HG02973 (cell line): ENCODE results near the gene KIR2DL3.
"Not testable (repeated sequence)": the region's sequence is repeated elsewhere in the genome, so short reads cannot be mapped to it uniquely, and the experiment has no call there.

Experiments
- ATAC-seq: cut with Tn5 transposase; IDR thresholded peaks from one replicate; pipeline ENCODE4 v1.9.1; 2021; ENCODE audit warnings: moderate library complexity; ENCODE audit not compliant: unreplicated experiment

KIR2DL3 gene

DNA sequence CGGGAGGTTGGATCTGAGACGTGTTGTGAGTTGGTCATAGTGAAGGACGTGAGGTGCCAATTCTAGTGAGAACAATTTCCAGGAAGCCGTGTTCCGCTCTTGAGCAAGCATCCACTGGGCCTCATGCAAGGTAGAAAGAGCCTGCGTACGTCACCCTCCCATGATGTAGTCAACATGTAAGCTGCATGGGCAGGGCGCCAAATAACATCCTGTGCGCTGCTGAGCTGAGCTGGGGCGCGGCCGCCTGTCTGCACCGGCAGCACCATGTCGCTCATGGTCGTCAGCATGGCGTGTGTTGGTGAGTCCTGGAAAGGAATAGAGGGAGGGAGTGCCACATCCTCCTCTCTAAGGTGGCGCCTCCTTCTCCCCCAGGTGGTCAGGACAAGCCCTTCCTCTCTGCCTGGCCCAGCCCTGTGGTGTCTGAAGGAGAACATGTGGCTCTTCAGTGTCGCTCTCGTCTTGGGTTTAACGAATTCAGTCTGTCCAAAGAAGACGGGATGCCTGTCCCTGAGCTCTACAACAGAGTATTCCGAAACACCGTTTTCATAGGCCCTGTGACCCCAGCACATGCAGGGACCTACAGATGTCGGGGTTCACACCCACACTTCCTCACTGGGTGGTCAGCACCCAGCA is 47.9 kb downstream of the KIR2DL3 start:
- not testable (repeated sequence) for ATAC-seq

- not testable (repeated sequence) for ATAC-seq
These were observed 49.8 kb downstream of the KIR2DL3 start for GRCh38 chr19:54788154-54788553.

DNA sequence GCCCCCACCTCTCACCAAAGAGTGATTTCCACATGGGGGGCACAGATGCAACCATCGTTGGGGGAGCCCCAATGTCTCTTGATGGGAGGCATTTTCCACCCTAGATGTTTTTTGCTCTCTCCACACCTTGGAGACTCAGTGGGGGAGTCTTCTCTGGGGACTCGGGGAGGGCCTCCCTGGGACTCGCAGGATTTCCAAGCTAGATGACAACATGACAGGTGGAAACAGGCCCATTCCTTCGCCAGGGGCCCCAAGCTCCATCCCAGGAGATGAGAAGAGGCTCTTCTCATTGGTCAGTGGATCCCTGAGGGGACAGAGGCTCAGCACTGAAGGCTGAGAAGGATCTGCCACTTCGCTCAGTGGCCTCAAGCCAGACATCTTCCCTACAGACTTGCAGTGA is 52.4 kb downstream of the KIR2DL3 start:
- no peak for ATAC-seq

DNA sequence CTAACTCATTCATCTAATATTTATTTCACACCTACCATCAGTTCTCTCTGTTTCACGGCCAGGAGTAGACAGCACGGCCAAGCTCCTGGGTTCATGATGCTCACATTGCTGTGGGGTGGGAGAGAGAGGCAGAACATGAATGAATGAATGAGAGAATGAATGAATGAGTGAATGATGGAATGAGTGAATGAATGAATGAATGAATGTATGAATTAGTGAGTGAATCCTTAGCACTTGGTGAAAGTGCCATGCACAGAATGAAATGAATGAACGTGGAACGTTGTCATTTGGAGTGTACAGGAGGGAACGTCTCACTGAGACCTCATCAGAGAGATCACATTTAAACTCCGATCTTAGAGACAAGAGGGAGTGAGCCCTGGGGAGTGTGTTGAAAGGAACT is 53.2 kb downstream of the KIR2DL3 start:
- ATAC-seq, result no peak

DNA sequence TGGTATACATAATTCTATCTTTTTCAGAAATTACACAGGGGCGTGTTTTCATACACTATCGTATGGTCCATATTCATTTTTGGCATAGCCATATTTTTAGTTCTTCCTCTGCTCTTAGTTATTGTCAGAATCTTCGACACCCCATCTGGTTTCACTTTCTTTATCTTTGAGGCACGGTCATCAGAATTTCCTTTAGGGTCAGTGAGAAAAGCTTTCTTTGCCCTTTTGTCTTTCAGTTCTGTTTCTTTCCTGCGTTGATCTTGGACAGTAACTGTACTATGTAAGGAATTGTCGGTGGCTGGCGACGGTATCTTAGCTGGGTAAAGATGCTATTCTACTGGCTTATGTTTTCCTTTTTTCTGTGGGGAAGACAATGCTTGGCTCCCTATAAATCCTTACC is 54.5 kb downstream of the KIR2DL3 start:
- ATAC-seq, result no peak

DNA sequence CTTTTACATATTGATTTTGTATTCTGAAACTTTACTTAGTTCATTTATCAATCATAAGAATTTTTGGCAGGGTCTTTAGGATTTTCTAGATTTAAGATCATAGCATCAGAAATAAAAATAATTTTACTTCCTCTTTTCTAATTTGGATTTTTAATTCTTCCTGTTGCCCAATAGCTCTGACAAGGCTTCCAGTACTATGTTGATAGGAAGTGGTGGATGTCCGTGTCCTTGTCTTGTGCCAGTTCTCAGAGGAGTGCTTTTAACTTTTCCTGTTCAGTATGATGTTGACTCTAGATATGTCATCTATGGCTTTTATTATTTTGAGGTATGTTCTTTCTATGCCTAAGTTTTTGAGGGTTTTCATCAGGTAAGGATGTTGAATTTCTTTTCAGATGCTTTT is 57.4 kb downstream of the KIR2DL3 start:
- ATAC-seq, result no peak
